ENCODE data around the gene POLE.

The POLE gene

DNA sequence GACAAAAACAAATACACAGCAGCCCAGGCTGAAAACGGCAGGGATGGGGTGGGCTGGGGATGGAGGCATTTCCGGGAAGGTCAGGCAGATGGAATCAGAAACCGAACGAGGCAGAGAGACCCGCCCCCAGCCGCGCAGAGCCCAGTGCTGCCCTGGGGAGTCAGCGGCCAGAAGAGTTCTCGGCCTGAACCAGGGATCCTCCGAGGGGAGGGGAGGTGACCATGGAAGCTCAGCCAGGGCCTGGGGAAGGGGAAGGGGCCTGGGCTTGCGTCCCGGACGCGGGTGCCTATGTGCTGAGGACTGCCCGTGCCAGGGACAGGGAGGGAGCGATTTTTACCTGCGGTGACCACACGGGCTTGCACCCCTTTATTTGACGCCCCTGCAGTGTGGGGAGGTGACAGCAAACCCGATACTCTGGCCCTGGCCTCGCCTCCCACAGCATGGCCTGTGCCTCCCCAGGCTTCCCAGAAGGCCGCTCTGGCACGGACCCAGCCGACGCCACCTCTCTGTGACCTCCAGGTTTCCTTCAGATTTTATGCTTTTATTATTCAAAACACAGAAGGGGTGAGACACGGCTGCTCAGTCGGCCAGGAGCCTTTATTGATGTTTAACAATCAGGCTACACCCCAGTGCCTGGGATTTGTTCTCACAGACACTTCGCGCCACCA, 84.4 kb downstream of the POLE start:
- Histone ChIP-seq H3K4me3 (ENCODE audit: insufficient read depth in 1 of 2, low read depth in 1 of 2, low read length in 2 of 2) (no peak overlapping the region), H2BK12ac (ENCODE audit: low read length in 2 of 2) (peak overlapping the region in 1 of 2 experiments; percentile 42), H2AK5ac (ENCODE audit: low read length, severe bottlenecking) (no peak overlapping the region), H2AFZ (ENCODE audit: low read depth, low read length) (no peak overlapping the region), H2BK15ac (ENCODE audit: low read depth, poor library complexity, severe bottlenecking) (no peak overlapping the region), H3K4ac (ENCODE audit: low read depth in 1 of 2, low read length in 2 of 2) (no peak overlapping the region), H3K79me1 (replicated peaks; ENCODE audit: low read length, poor library complexity, severe bottlenecking) (no peaks in the 10 kb centered on the region), H3K36me3 (ENCODE audit: control insufficient read depth in 1 of 2, insufficient read depth in 2 of 2, low read depth in 1 of 2, low read length in 2 of 2) (no peaks in the 10 kb centered on the region), H4K8ac (ENCODE audit: low read length) (peak overlapping the region; percentile 45), H3K14ac (ENCODE audit: low read length in 2 of 2) (peak overlapping the region in 1 of 2 experiments; percentile 66), H3K23ac (ENCODE audit: low read length in 2 of 2) (no peak overlapping the region), H2BK120ac (ENCODE audit: low read depth, low read length) (no peak overlapping the region), H4K91ac (ENCODE audit: low read length) (no peak overlapping the region), H3K9me3 (ENCODE audit: control insufficient read depth, low read length) (no peaks in the 10 kb centered on the region), H3K18ac (ENCODE audit: low read depth in 1 of 2, low read length in 2 of 2) (peak overlapping the region; percentile 9 to 35), H2BK5ac (ENCODE audit: low read depth, low read length, poor library complexity, severe bottlenecking) (no peak overlapping the region), H3K4me1 (ENCODE audit: control insufficient read depth, insufficient read depth, low read depth, low read length) (peaks cover 16% of the 10 kb centered on the region), H3K9ac (ENCODE audit: low read length) (no peak overlapping the region), H3K4me2 (ENCODE audit: low read length, poor library complexity, severe bottlenecking) (no peak overlapping the region), H3K27me3 (ENCODE audit: control insufficient read depth in 1 of 2, insufficient read depth in 1 of 2, low read length in 2 of 2) (peaks cover 42 to 73% of the 10 kb centered on the region in 2 experiments), H3K27ac (ENCODE audit: low read length, poor library complexity, severe bottlenecking) (no peak overlapping the region)
- no peak for DNase-seq
- WGBS: 61% methylated on average over 28 of the region's 29 CpGs

DNA sequence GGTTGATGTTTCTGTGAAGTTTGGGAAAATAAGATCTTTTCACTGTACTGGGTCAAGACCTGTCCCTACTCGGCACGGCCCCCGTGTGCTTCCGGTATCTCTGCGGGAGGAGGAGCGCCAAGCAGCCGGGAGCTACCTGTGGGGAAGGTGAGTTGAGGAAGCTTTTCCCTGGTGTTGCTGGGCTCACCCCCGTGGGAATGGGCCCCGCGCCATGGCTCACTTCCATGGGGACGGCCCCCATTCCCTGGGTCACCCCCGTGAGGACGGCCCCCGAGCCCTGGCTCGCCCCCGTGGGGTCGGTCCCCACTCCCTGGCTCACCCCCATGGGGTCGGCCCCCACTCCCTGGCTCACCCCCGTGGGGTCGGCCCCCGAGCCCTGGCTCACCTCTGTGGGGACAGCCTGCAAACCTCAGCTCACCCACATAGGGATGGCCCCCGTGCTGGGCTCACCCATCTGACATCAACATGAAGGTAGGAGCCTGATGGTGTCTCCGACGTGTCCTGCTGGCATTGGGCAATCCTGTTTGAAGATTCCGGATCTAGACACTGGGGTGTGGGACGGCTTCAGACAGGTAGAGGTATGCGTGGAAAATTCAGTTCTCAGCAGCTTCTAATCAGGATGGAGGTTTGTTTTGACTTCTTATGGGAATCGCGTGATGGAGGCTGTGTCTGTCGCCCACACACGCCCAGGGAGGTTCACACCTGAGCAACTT, 85.8 kb downstream of the POLE start:
- H2BK5ac ChIP-seq (ENCODE audit: low read depth, low read length, poor library complexity, severe bottlenecking): no peak overlapping the region
- H3K9me3 ChIP-seq (ENCODE audit: control insufficient read depth, low read length): no peaks in the 10 kb centered on the region
- H3K79me1 ChIP-seq (replicated peaks; ENCODE audit: low read length, poor library complexity, severe bottlenecking): no peaks in the 10 kb centered on the region
- no peak overlapping the region for H3K4me2 ChIP-seq (ENCODE audit: low read length, poor library complexity, severe bottlenecking)
- H3K4me3 ChIP-seq (ENCODE audit: insufficient read depth in 1 of 2, low read depth in 1 of 2, low read length in 2 of 2): peak overlapping the region in 1 of 2 experiments; percentile 79
- H4K91ac ChIP-seq (ENCODE audit: low read length): peak overlapping the region; percentile 78
- no peak overlapping the region for H2BK120ac ChIP-seq (ENCODE audit: low read depth, low read length)
- 84% methylated on average over 19 of the region's 31 CpGs for WGBS
- H2AK5ac ChIP-seq (ENCODE audit: low read length, severe bottlenecking): no peak overlapping the region
- H3K4me1 ChIP-seq (ENCODE audit: control insufficient read depth, insufficient read depth, low read depth, low read length): peaks cover 14% of the 10 kb centered on the region
- H3K36me3 ChIP-seq (ENCODE audit: control insufficient read depth in 1 of 2, insufficient read depth in 2 of 2, low read depth in 1 of 2, low read length in 2 of 2): no peaks in the 10 kb centered on the region
- H2AFZ ChIP-seq (ENCODE audit: low read depth, low read length): peak overlapping the region; percentile 90
- H3K9ac ChIP-seq (ENCODE audit: low read length): peak overlapping the region; percentile 77
- peak overlapping the region; percentile 49 to 89 for H3K18ac ChIP-seq (ENCODE audit: low read depth in 1 of 2, low read length in 2 of 2)
- H3K23ac ChIP-seq (ENCODE audit: low read length in 2 of 2): no peak overlapping the region
- H3K4ac ChIP-seq (ENCODE audit: low read depth in 1 of 2, low read length in 2 of 2): peak overlapping the region; percentile 24 to 96
- no peak overlapping the region for H3K27ac ChIP-seq (ENCODE audit: low read length, poor library complexity, severe bottlenecking)
- no peak for DNase-seq
- H4K8ac ChIP-seq (ENCODE audit: low read length): peak overlapping the region; percentile 98
- peaks cover 29 to 67% of the 10 kb centered on the region in 2 experiments for H3K27me3 ChIP-seq (ENCODE audit: control insufficient read depth in 1 of 2, insufficient read depth in 1 of 2, low read length in 2 of 2)
- no peak overlapping the region for H3K14ac ChIP-seq (ENCODE audit: low read length in 2 of 2)
- H2BK12ac ChIP-seq (ENCODE audit: low read length in 2 of 2): no peak overlapping the region
- H2BK15ac ChIP-seq (ENCODE audit: low read depth, poor library complexity, severe bottlenecking): no peak overlapping the region

DNA sequence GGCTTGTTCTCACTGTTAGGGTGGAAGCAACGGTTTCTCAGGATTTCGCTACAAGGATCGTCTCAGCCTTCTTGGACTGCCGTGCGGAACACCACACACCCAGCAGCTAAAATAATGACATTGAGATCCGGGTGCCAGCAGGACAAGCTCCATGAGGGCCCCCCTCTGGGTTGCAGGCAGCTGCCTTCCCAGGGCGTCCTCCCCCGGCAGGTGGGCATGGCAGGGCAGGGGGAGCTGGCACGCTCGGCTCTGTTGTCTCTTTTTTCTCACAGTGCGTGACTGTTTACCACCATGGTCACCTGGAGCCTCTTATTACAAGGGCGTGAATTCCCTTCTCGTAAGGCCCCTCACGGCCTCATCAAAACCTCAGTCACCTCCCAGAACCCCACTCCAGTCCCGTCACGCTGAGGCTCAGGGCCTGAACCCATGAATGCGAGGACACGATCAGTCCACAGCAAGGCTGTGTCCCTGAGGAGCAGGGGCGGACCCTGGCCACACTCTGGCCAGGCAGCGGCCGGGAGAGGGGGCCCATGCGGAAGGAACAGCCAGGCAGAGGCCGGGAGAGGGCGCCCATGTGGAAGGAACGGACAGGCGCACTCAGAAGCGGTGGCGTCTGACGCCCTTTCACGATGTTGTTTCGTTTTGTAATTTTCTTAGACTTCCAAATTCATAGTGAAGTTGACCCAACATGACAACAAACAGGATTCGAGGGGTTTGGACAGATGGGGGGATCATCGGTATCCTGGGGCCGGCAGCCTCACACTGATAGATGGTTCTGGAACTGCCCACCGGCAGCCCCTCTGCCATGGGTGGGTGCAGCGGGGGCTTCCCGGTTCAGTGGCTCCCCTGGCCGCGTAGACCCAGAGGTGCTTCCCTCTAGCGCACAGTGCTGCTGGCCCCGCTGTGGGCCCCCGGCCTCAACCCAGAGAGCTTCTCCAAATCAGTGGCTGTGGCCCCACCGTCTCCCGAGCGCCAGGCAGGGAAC, 86.8 kb downstream of the POLE start:
- peak overlapping the region; percentile 89 to 94 for H3K18ac ChIP-seq (ENCODE audit: low read depth in 1 of 2, low read length in 2 of 2)
- H3K9me3 ChIP-seq (ENCODE audit: control insufficient read depth, low read length): no peaks in the 10 kb centered on the region
- peak overlapping the region; percentile 77 for H3K9ac ChIP-seq (ENCODE audit: low read length)
- H3K4me1 ChIP-seq (ENCODE audit: control insufficient read depth, insufficient read depth, low read depth, low read length): peaks cover 21% of the 10 kb centered on the region
- no peaks in the 10 kb centered on the region for H3K79me1 ChIP-seq (replicated peaks; ENCODE audit: low read length, poor library complexity, severe bottlenecking)
- peak overlapping the region in 1 of 2 experiments; percentile 79 for H3K4me3 ChIP-seq (ENCODE audit: insufficient read depth in 1 of 2, low read depth in 1 of 2, low read length in 2 of 2)
- peak overlapping the region; percentile 98 for H4K8ac ChIP-seq (ENCODE audit: low read length)
- peak overlapping the region; percentile 38 for H2BK15ac ChIP-seq (ENCODE audit: low read depth, poor library complexity, severe bottlenecking)
- peak overlapping the region in 1 of 2 experiments; percentile 94 for H3K14ac ChIP-seq (ENCODE audit: low read length in 2 of 2)
- peak overlapping the region; percentile 24 for H2AK5ac ChIP-seq (ENCODE audit: low read length, severe bottlenecking)
- peak; percentile 80 for DNase-seq
- H3K4ac ChIP-seq (ENCODE audit: low read depth in 1 of 2, low read length in 2 of 2): peak overlapping the region; percentile 56 to 96
- no peak overlapping the region for H3K23ac ChIP-seq (ENCODE audit: low read length in 2 of 2)
- peak overlapping the region; percentile 78 for H4K91ac ChIP-seq (ENCODE audit: low read length)
- peak overlapping the region in 1 of 2 experiments; percentile 91 for H2BK12ac ChIP-seq (ENCODE audit: low read length in 2 of 2)
- no peak overlapping the region for H2BK5ac ChIP-seq (ENCODE audit: low read depth, low read length, poor library complexity, severe bottlenecking)
- no peak overlapping the region for H3K4me2 ChIP-seq (ENCODE audit: low read length, poor library complexity, severe bottlenecking)
- H2AFZ ChIP-seq (ENCODE audit: low read depth, low read length): peak overlapping the region; percentile 90
- no peak overlapping the region for H3K27ac ChIP-seq (ENCODE audit: low read length, poor library complexity, severe bottlenecking)
- peak overlapping the region; percentile 80 for H2BK120ac ChIP-seq (ENCODE audit: low read depth, low read length)
- no peaks in the 10 kb centered on the region for H3K36me3 ChIP-seq (ENCODE audit: control insufficient read depth in 1 of 2, insufficient read depth in 2 of 2, low read depth in 1 of 2, low read length in 2 of 2)
- WGBS: 33% methylated on average over 44 of the region's 45 CpGs
- H3K27me3 ChIP-seq (ENCODE audit: control insufficient read depth in 1 of 2, insufficient read depth in 1 of 2, low read length in 2 of 2): peaks cover 23 to 67% of the 10 kb centered on the region in 2 experiments
